ENCODE results near the gene NPLOC4.

The NPLOC4 gene

DNA sequence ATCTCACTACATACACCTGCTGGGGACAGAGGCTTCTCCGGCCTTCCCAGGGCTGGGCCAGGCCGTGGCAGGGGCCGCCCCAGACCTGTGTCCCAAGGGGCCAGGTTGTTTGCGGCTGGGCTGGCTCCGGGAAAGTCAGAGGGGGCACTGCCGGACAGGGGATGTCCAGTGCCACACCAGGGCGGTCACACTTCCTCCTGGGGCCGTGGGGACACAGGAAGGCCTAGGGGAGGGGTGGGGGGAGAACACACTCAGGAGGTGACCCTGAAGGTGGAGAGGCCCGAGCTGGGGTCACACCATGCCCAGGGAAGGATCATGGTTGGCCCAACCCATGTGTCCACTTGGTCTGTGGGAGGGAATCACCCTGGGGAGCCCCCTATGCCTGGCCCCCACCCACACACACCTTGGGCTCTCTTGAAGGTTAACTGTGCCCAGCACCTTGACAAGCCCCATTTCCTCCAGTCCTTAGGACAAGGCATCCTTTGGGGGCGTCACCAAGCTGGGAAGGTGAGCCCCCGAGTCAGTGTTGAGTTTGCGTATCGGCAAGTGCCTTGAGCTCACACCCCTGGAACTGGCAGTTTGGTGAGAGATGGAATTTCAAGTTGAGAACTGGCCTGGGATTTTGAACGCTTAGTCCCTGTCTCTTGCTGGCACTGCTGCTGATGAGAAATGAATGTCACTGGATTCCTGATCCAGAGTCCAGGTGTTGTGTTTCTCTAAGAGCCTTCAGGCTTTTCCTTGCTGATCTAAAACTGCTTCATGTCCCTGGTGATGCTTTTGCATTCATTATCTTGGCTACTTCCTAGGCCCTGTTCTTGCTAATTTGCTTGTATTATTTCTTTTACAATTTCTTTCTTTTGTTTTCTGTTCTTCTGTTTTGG is 116.7 kb downstream of the NPLOC4 start:
- DNase-seq (ENCODE audit: low read depth in 3 of 3, low spot score in 1 of 3): no peak

DNA sequence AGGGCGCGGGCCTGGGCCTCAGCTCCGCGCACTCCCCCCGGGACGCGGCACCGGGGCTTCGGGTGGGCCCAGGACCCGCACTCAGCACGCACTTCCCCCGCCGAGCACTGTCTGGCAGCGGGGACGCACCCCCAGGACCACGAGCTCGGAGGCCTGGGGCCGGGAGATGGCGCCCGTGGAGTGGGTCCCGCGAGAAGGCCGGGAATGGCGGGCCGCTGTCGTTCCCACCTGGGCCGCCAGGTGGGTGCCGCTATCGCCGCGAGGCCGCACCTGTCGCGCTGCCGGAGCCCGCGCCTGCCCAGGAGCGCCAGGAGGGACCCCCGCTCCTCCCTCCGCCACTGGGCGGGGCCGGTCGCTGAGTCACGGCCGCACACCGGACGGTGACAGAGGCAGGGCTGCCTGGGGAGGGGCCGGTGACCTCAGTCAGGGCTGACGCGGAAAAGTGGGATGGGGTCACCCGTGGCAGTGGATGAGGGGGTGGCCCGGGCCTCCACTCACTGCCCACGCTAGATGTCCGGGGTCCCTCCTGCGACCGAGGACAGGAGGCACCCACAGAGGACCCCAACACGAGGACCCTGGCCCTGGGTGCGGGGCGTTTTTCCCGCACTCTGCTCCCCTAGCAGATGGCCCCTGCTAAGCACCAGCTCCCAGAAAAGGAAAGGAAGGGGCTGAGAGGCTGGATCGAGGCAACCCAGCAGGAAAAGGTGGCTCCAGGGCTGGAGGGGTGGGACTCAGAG is 117.5 kb downstream of the NPLOC4 start:
- peak; percentile 30 to 58 (median 53) for DNase-seq (ENCODE audit: low read depth in 3 of 3, low spot score in 1 of 3)

DNA sequence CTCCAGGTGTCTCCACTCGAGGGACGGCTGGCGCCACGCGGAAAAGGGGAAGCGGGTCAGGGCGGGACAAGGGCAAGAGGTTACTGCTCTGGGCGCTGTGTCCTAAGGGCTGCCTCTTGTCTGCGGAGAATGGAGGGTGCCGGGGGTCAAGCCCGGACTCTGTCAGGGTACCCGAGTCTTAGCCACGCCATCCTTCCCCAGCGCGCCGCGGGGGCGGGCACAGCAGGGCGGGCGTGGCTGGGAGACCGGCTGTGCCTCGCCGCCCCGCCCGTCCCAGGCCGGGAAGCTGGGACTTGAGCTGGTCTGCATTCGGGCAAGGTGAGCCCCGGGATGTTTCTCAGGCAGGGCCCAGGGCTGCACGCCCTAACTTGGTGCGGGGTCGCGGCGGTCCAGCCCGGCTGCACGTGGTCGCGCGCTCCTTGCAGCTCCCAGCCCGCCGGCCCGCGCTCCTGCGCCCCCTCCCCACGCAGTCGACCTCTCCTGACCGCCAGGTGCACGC is 118.1 kb downstream of the NPLOC4 start:
- DNase-seq (ENCODE audit: low read depth in 3 of 3, low spot score in 1 of 3): no peak

DNA sequence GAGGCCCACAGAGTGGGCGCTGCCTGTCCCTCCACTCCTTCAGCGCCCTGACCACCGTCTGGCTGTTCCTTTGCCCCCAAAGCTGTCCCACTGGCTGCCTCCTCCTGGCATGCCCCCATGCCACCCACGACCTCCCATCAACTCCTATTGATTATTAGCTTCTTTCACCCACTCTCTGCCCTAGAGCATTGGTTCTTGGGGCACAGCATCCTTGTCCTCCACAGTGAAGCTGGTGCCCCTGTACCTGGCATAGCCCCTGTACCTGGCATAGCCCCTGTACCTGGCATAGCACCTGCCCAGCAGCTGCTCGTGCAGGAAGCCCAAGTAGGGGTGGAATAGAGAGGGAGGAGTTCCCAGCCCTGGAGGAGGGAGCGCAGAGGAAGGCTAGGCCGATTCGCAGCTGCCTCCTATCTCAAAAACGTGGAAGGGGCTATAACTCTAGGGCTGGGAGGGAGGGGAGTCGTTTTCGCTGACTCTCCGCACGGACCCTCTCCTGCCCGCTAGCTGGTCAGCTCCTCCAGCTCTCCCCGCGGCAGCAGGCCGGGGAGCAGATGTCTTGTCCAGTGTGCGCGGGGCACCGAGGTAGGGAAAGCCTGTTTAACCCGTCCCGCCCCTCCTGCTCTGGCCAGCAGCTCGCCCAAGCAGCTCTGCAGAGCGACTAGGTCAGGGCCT is 118.7 kb downstream of the NPLOC4 start:
- no peak for DNase-seq (ENCODE audit: low read depth in 3 of 3, low spot score in 1 of 3)

DNA sequence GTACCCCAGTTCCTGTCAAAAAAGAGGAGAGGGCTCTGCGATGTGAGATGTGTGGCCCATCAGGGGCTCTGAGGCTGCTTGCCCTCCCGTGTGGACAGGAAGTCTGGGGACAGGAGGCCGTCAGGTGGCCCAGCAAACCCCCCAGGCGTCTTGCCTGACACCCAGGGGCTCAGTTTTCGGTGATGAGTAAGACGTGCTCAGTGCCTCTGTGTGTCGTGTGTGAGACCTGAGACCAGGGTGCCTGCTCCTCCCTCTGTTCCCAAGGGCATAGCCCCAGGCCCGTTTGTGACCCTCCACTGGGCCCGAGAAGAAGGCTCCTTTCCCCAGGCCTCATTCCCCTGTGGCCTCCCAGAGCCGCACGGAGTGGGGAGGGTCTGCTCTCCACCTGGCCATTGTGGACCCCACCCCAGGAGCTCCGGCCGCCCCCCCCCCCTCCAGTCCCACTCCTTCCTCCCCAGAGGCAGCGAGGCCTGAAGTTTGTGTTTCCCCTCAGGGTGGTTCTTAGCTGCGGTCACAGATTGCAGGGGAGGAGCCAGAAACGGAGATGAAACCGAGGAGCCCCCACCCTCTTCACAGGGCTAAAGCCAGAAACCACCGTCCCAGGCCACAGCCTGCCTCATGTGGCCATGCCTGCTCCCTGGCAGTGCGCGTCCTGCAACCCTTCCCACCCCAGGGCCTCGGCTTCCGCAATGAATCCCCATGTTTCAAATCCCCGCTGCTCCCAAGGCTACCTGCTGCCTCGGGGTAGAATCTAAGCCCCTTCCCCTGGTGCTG is 119.4 kb downstream of the NPLOC4 start:
- DNase-seq (ENCODE audit: low read depth in 3 of 3, low spot score in 1 of 3): no peak

DNA sequence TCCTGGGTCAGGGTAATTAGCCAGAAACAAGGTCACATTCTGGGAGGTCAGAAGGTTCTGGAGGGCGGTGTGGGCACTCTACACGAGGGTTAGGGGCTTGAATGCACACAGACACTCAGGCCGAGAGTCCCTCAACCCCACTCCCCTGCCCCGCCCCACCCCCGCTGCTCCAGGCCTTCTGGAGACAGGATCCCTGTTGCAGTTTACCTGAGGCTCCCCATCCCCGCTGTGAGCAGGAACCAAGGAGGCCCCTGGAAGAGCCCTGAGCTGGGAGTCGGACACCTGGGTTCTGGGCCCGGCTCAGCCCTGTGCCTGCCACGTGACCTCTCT is 119.9 kb downstream of the NPLOC4 start:
- no peak for DNase-seq (ENCODE audit: low read depth in 3 of 3, low spot score in 1 of 3)

DNA sequence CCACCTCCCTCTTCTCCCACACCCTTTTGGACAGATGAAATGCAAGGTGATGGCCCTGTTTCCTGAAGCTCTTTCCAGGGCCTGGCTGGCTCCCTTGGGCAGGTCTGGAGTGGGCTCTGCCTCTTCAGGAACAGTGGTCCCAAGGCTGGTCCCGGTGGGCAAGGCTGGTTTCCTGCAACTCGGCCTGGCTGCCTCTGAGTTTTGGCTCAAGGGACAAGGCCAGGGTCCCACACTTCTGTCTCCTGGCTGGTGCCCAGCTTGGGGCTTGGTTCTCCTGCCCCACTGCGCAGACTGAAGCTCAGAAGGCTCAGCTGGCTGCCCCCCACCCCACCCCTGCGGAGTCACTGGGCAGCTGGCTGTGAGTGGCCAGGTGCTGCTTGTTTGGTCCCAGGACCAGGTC is 120.5 kb downstream of the NPLOC4 start:
- no peak for DNase-seq (ENCODE audit: low read depth in 3 of 3, low spot score in 1 of 3)

DNA sequence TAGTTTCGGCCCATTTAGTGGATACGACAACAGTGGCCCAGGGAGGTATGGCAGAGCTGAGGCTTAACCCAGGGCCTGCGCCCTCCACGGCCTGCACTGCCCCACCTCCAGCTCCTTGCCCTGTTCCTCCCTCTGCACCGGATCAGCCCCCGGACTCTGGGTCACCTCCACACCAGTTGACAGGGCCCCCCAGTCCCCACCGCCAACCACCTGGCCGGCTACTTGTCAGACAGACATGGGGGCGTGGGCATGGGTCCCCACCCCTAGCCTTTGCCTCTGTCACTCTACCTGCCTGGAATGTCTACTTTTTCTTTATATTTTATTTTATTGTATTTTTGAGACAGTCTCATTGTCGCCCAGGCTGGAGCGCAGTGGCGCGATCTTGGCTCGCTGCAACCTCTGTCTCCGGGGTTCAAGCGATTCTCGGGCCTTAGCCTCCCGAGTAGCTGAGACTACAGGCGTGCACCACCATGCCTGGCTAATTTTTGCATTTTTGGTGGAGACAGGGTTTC is 121.3 kb downstream of the NPLOC4 start:
- no peak for DNase-seq (ENCODE audit: low read depth in 3 of 3, low spot score in 1 of 3)

DNA sequence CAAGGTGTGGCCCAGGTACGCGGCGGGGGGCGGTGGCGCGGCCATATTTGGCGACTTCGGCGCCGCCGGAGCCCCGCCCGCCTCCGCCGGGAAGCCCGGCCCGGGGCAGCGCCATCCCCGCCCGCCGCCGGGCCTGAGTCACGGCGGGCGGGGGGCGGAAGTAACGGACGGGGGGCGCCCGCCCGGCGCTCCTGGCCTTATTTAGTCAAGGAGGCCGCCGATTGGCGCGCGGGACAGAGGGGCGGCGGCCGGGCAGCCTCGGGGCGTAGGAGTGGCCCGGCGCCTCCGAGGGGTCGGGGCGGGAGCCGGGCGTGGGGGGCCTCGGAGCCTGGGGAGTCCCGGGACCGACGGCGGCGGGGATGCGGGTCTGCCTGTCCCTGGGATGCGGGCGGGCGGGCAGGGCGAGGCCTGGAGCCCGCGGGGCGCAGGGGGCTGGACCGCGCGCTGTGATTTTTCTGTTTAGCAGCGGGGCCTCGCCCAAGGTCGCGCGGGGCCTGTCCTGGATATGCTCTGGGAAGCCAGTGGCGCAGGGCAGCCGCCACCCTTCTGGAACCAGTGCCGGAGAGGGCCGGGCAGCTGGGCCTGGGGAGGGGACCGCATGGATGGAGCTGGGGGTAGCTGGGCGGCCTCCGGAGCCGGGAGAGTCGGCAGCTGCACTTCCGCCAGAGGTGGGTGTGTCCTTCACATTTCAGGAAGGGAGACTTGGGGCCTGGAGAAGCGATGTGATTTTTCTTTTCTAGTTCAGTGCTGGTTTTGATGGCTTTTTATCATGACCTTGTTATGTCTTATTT is 122.0 kb downstream of the NPLOC4 start:
- DNase-seq (ENCODE audit: low read depth in 3 of 3, low spot score in 1 of 3): peak in 2 of 3 donors; percentile 42 to 55

DNA sequence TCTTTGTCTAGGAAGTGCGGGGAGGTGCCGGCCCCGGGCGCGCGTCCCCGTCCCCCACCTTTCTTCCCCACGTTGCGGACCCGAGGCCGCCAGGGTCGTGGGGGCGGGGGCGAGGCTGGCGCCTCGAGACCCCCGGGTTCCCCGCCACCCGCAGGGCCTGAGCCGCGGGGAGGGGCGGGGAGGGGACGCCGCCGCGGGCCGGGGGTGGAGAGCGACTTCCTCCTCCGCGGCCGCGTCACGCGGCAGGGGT is 122.5 kb downstream of the NPLOC4 start:
- no peak for DNase-seq (ENCODE audit: low read depth in 3 of 3, low spot score in 1 of 3)

DNA sequence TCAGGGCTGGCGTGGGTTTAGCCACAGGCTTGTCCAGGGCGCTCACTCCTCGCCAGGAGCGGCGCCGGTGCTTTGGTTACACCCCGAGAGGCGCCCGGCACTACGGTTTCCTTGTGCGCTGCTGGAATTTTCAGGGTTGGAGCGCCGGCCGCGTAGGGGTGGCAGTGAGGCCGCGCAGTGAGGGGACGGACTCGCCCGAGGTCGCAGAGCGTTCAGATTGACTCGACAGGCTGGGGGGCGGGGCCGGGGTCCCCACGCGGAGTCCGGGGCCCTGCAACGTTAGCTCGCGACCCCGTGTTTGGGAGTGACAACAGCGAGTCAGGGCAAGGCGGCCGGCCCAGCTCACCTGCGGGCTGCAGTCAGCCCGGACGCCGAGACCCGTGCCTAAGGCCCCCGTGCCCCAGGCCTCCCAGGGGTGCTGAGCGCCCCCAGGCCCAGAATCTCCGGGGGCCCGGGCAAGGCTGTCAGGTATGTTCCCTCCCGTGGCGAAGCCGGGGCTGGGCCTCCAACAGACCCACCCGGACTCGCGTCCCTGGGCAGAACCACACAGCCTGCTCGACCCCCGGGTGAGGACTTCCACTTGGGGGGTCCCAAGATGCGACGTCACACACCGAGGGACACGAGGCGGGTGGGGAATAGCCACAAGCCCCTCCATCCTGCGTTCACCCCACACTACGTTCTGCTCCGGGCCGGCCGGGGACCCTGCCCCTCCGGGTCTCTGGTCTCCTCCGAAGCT is 123.0 kb downstream of the NPLOC4 start:
- no peak for DNase-seq (ENCODE audit: low read depth in 3 of 3, low spot score in 1 of 3)

DNA sequence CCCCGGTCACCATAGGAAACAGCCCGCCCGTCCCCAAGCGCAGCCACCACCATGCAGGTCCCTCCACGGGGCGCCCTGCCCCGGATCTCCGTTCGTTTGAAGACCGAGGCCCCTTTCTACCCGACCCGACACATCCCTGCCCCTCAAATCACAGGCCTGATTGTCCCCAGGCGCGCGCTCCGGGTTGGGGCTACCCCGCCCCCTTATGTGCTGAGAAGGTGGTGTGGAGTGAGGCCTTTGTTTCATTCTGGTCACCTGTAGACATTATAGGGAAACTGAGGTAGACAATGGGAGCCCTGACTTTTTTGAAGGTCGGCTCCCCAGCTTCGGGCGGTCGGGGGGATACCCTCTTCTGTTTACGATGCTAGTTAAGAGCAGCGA is 123.5 kb downstream of the NPLOC4 start:
- DNase-seq (ENCODE audit: low read depth in 3 of 3, low spot score in 1 of 3): peak in 1 of 3 donors; percentile 46

DNA sequence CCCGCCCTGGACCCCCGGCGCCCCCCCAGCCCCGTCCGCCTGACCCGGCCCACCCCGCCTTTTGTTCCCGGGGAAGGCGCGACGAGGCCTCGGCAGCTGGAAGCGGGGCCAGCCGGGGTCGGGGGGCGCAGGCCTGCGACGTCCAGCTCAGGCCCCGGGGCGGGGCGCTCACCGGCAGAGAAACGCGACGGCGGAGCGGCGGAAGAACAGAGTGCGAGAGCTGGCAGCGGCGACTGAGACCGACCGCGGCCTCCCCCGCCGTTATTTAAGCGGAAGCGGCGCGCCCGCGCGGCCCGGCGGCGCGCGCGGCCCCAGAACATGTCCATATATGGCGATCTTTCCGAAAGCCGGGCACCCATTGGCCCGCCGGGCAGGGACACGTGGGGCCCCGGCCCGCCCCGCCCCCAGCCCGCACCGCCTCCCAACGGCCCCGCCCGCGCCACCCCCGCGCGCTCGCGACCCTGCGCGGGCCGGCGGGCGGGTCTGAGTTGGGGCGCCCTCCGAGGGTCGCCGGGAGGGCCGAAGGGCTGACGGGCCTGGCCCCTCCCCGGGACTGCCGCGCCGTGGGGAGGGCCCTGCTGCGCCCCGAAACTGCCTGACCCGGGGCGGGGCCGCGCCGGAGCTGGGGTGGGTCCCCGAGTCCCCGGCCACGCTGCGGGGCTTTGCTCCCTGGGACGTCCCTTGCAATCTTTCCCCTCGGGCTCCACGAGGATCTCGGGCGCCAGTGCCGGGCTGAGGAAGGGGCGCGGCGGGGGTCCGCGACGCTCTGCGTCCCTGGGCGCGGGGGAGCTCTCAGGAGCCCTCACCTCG is 124.1 kb downstream of the NPLOC4 start, which contains the start of gene ACTG1:
TSS of gene ACTG1 (minus strand) at position 238 of the 810 bp plus-strand sequence. CDS start 445 bp downstream, outside the sequence.
- peak; percentile 81 to 93 (median 86) for DNase-seq (ENCODE audit: low read depth in 3 of 3, low spot score in 1 of 3)

DNA sequence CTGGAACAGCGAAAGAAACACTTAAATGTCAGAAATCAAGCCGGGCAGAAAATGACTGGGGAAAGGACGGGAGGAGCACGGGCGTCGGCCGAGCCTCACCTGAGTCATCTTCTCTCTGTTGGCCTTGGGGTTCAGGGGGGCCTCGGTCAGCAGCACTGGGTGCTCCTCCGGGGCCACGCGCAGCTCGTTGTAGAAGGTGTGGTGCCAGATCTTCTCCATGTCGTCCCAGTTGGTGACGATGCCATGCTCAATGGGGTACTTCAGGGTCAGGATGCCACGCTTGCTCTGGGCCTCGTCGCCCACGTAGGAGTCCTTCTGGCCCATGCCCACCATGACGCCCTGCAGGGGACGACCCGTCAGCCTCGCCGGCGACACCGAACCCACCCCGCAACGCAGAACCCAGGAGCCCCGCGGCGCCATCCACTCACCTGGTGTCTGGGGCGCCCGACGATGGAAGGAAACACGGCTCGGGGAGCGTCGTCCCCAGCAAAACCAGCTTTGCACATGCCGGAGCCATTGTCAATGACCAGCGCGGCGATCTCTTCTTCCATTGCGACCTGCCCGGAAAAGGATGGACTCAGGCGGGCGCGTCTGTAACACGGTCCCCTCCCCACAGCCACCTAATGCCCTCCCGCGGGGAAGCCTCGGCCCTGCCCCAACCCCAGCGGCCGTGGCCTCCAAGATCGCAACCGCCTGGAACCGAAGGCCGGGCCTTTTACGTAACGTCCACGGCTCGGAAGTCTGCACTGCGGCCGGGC is 124.9 kb downstream of the NPLOC4 start:
- DNase-seq (ENCODE audit: low read depth in 3 of 3, low spot score in 1 of 3): peak in 1 of 3 donors; percentile 27

DNA sequence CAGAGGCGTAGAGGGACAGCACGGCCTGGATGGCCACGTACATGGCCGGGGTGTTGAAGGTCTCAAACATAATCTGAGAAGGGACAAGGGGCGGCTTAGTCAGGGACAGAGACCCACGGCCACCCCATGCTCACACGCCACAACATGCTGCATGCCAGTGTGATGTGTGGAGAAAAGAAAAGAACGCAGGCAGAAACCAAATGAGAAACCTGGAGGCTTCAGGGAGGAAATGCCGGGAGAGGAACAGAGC is 125.4 kb downstream of the NPLOC4 start:
- DNase-seq (ENCODE audit: low read depth in 3 of 3, low spot score in 1 of 3): no peak

DNA sequence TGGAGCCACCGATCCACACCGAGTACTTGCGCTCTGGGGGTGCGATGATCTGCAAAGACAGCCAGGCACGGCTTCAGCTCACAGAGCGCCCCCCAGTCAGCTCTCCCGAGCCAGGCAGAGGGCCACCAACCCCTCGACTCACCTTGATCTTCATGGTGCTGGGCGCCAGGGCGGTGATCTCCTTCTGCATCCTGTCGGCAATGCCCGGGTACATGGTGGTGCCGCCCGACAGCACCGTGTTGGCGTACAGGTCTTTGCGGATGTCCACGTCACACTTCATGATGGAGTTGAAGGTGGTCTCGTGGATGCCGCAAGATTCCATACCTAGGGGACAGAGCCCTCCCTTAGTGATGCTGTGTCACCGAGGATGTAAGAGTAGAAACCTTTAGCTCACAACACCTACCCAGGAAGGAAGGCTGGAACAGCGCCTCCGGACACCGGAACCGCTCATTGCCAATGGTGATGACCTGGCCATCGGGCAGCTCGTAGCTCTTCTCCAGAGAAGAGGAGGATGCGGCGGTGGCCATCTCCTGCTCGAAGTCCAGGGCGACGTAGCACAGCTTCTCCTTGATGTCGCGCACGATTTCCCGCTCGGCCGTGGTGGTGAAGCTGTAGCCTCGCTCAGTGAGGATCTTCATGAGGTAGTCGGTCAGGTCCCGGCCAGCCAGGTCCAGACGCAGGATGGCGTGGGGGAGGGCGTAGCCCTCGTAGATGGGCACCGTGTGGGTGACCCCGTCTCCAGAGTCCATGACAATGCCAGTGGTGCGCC is 125.9 kb downstream of the NPLOC4 start:
- DNase-seq (ENCODE audit: low read depth in 3 of 3, low spot score in 1 of 3): no peak

DNA sequence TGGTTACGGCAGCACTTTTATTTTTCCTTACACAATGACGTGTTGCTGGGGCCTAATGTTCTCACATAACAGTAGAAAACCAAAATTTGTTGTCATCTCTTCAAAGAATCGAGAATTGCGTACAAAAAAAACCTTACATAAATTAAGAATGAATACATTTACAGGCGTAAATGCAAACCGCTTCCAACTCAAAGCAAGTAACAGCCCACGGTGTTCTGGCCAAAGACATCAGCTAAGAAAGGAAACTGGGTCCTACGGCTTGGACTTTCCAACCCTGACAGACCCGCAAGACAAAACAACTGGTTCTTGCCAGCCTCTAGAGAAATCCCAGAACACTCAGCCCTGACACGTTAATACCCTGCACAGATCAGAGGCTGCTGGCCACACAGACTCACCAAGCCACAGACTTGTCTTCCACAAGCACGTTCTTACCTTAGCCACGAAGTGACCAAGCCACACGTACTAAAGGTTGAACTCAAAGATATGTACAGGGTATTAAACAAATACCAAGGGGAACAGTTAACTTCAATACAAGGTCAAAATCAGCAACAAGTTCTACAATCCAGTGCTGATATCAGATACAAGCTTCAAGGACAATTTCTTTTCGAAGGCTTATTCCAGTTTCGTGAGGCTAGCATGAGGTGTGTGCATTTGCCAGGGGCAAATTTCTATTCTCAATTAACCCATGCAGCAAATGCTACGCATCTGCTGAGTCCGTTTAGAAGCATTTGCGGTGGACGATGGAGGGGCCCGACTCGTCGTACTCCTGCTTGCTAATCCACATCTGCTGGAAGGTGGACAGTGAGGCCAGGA is 126.7 kb downstream of the NPLOC4 start:
- no peak for DNase-seq (ENCODE audit: low read depth in 3 of 3, low spot score in 1 of 3)
